ENCODE measurements around the gene TRABD.

DNA sequence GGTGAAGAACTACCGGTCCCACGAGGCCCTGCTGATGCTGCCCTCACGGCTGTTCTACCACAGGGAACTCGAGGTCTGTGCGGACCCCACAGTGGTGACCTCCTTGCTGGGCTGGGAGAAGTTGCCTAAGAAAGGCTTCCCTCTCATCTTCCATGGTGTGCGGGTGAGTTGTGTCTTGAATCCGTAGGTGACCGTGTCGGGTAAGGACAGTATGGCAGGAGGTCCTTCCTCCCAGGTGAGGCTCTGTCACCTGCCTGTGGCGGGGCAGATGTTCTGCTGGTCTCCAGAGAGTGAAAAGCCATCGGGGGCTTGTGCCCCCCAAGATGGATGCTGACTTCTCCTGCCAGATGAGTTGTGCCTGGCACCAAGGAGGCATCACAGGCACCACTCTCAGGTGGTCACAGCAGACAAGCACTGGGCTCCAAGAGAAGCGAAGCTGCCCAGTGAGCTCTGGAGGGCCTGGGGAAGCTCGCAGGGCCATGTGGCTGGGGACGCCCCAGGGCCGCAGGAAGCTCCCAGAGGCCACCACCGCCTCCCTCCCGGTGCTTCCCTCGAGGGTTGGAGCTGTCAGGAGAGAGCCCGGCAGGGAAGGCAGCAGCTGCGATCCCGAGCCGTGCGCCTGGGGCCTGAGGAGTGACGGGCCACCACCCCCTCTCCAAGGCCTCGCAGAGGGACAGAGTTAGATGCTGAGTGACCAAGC lies 32.5 kb upstream of the TRABD start:
- TF ChIP-seq, protein P1, sequence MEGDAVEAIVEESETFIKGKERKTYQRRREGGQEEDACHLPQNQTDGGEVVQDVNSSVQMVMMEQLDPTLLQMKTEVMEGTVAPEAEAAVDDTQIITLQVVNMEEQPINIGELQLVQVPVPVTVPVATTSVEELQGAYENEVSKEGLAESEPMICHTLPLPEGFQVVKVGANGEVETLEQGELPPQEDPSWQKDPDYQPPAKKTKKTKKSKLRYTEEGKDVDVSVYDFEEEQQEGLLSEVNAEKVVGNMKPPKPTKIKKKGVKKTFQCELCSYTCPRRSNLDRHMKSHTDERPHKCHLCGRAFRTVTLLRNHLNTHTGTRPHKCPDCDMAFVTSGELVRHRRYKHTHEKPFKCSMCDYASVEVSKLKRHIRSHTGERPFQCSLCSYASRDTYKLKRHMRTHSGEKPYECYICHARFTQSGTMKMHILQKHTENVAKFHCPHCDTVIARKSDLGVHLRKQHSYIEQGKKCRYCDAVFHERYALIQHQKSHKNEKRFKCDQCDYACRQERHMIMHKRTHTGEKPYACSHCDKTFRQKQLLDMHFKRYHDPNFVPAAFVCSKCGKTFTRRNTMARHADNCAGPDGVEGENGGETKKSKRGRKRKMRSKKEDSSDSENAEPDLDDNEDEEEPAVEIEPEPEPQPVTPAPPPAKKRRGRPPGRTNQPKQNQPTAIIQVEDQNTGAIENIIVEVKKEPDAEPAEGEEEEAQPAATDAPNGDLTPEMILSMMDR (IDR thresholded peaks at IDR 0.05), result no peak
- TF ChIP-seq SIN3A (IDR thresholded peaks at IDR 0.05; ENCODE audit: borderline replicate concordance, insufficient read depth, low read depth, low read length) (no peak), POLR2AphosphoS5 (IDR thresholded peaks at IDR 0.05; ENCODE audit: low read depth, low read length) (no peak), TCF7L2 (IDR thresholded peaks at IDR 0.05; ENCODE audit: low read depth, low read length) (no peak)
- TF ChIP-seq, protein P2, sequence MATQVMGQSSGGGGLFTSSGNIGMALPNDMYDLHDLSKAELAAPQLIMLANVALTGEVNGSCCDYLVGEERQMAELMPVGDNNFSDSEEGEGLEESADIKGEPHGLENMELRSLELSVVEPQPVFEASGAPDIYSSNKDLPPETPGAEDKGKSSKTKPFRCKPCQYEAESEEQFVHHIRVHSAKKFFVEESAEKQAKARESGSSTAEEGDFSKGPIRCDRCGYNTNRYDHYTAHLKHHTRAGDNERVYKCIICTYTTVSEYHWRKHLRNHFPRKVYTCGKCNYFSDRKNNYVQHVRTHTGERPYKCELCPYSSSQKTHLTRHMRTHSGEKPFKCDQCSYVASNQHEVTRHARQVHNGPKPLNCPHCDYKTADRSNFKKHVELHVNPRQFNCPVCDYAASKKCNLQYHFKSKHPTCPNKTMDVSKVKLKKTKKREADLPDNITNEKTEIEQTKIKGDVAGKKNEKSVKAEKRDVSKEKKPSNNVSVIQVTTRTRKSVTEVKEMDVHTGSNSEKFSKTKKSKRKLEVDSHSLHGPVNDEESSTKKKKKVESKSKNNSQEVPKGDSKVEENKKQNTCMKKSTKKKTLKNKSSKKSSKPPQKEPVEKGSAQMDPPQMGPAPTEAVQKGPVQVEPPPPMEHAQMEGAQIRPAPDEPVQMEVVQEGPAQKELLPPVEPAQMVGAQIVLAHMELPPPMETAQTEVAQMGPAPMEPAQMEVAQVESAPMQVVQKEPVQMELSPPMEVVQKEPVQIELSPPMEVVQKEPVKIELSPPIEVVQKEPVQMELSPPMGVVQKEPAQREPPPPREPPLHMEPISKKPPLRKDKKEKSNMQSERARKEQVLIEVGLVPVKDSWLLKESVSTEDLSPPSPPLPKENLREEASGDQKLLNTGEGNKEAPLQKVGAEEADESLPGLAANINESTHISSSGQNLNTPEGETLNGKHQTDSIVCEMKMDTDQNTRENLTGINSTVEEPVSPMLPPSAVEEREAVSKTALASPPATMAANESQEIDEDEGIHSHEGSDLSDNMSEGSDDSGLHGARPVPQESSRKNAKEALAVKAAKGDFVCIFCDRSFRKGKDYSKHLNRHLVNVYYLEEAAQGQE (IDR thresholded peaks at IDR 0.05; ENCODE audit: insufficient read depth in 1 of 2, low read depth in 2 of 2, low read length in 1 of 2), result no peak
